Endothelial cell of umbilical vein (primary cell): ENCODE results near the gene BCOR. TPM values are rescaled to one million over a fixed set of nuclear protein-coding genes. Genes with fewer than 3 reads are reported as not detected.

Experiments used
- BruUV-seq: library from RNA; stranded (reverse); fragments of 400-500 nt; replicated peaks from 2 replicates; lab custom pipeline; 2021; lab: Mats Ljungman, UMichigan
- CTCF ChIA-PET: fragments of 300-600, 350-600 bp; sonication (Branson Sonifier 250); formaldehyde crosslinking; loops from one replicate; lab custom pipeline; 2021; ENCODE audit warnings: antibody characterized with exemption, inconsistent platforms; lab: Charles Lee
- POLR2A ChIA-PET: fragments of 300-600, 350-600 bp; sonication (Branson Sonifier 250); formaldehyde crosslinking; loops from one replicate; lab custom pipeline; 2021; ENCODE audit warnings: antibody characterized with exemption, inconsistent platforms; lab: Charles Lee
- DNase-seq: peaks from one replicate; pipeline ENCODE4 v3.0.0-alpha.2; 2011; ENCODE audit warnings: low read depth, low spot score
- FAIRE-seq: peaks from 2 replicates; lab custom pipeline; 2011; peaks lifted over from hg19 to GRCh38; lab: Jason Lieb, UNC
- H2AFZ ChIP-seq: 2 replicates; pipeline ENCODE4 v1.6.0; 2012; ENCODE audit warnings: low read depth, low read length, control low read depth, inconsistent platforms
- H3K27ac ChIP-seq: 2 replicates; pipeline ENCODE4 v1.5.1; 2011; ENCODE audit warnings: low read depth, mild to moderate bottlenecking, control low read depth, low read length, moderate library complexity; ENCODE audit not compliant: insufficient read depth
- H3K27me3 ChIP-seq, 2 experiments: 2 replicates each; pipeline versions ENCODE4 v1.6.0 to v1.6.1; 2011; ENCODE audit warnings: low read length in 2 of 2, mixed read lengths in 1 of 2; ENCODE audit not compliant: control insufficient read depth in 2 of 2, insufficient read depth in 2 of 2
- H3K36me3 ChIP-seq, 2 experiments: 2 replicates in 1 of 2; 3 replicates in 1 of 2; pipeline ENCODE4 v1.5.1; 2011; ENCODE audit warnings: low read length in 2 of 2, mild to moderate bottlenecking in 1 of 2, moderate library complexity in 1 of 2; ENCODE audit not compliant: control insufficient read depth in 2 of 2, insufficient read depth in 2 of 2; ENCODE audit errors: extremely low read depth in 1 of 2
- H3K4me1 ChIP-seq: 3 replicates; pipeline ENCODE4 v1.5.1; 2011; ENCODE audit warnings: mild to moderate bottlenecking, low read length; ENCODE audit not compliant: control insufficient read depth, insufficient read depth; ENCODE audit errors: extremely low read depth
- H3K4me2 ChIP-seq: 2 replicates; pipeline ENCODE4 v1.6.1; 2011; ENCODE audit warnings: low read length, control low read depth, mixed read lengths; ENCODE audit not compliant: insufficient read depth
- H3K4me3 ChIP-seq, 3 experiments: fragments of 200-600 bp in 1 of 3; sonication (generic), shearing (Covaris generic) in 1 of 3; replicated peaks in 1 of 3; 2 replicates each; pipeline ENCODE4 v1.5.1; 2011 to 2016; ENCODE audit warnings: control low read depth in 3 of 3, low read length in 3 of 3, mild to moderate bottlenecking in 2 of 3, inconsistent platforms in 1 of 3, low read depth in 1 of 3, moderate library complexity in 1 of 3; ENCODE audit not compliant: insufficient read depth in 1 of 3
- H3K79me2 ChIP-seq: 2 replicates; pipeline ENCODE4 v1.6.0; 2012; ENCODE audit warnings: low read length, inconsistent platforms; ENCODE audit not compliant: control insufficient read depth, insufficient read depth
- H3K9ac ChIP-seq: replicated peaks from 2 replicates; pipeline ENCODE3; 2011; ENCODE audit warnings: low read length, control low read depth; ENCODE audit not compliant: insufficient read depth; ENCODE audit errors: extremely low read depth
- H3K9me1 ChIP-seq: replicated peaks from 3 replicates; pipeline ENCODE4 v1.6.0; 2011; ENCODE audit warnings: mild to moderate bottlenecking, low read length; ENCODE audit not compliant: control insufficient read depth, insufficient read depth; ENCODE audit errors: extremely low read depth
- H3K9me3 ChIP-seq: replicated peaks from 2 replicates; pipeline ENCODE4 v1.5.1; 2012; ENCODE audit warnings: low read length, inconsistent platforms; ENCODE audit not compliant: control insufficient read depth, insufficient read depth
- H4K20me1 ChIP-seq: replicated peaks from 2 replicates; pipeline ENCODE3; 2011; ENCODE audit warnings: mild to moderate bottlenecking, low read length; ENCODE audit not compliant: control insufficient read depth, insufficient read depth; ENCODE audit errors: extremely low read depth
- CTCF ChIP-seq, 2 donors: IDR thresholded peaks; 1 replicate in 1 of 2; 2 replicates in 1 of 2; pipeline ENCODE4 v1.5.1; 2011; ENCODE audit warnings: low read length in 2 of 2, mild to moderate bottlenecking in 2 of 2, moderate library complexity in 2 of 2, control low read depth in 1 of 2, inconsistent platforms in 1 of 2, low read depth in 1 of 2; ENCODE audit not compliant: insufficient read depth in 1 of 2; ENCODE audit errors: extremely low read depth in 1 of 2
- EZH2 ChIP-seq: IDR thresholded peaks from 2 replicates; pipeline ENCODE4 v1.6.1; 2012; ENCODE audit warnings: borderline replicate concordance, low read depth, mild to moderate bottlenecking, moderate library complexity, low read length, inconsistent platforms; ENCODE audit not compliant: severe bottlenecking
- FOS ChIP-seq: IDR thresholded peaks from 2 replicates; pipeline ENCODE4 v1.6.1; 2011; ENCODE audit warnings: mild to moderate bottlenecking, low read length, moderate library complexity, borderline replicate concordance; ENCODE audit not compliant: insufficient read depth
- GATA2 ChIP-seq: IDR thresholded peaks from 2 replicates; pipeline ENCODE4 v1.7.0; 2011; ENCODE audit warnings: low read depth, mild to moderate bottlenecking, moderate library complexity, mixed read lengths, low read length; ENCODE audit not compliant: insufficient read length, insufficient read depth
- JUN ChIP-seq: IDR thresholded peaks from 2 replicates; pipeline ENCODE4 v1.6.1; 2011; ENCODE audit warnings: borderline replicate concordance, low read depth; ENCODE audit not compliant: insufficient read length, insufficient read depth
- MYC ChIP-seq: IDR thresholded peaks from one replicate; pipeline ENCODE4 v1.6.1; 2011; ENCODE audit warnings: mild to moderate bottlenecking, low read depth, low read length
- POLR2A ChIP-seq: IDR thresholded peaks from 2 replicates; pipeline ENCODE4 v1.6.1; 2012; ENCODE audit warnings: low read depth, mild to moderate bottlenecking, control low read depth, low read length
- POLR2AphosphoS5 ChIP-seq: IDR thresholded peaks from 2 replicates; pipeline ENCODE4 v1.6.1; 2012; ENCODE audit warnings: low read depth, mild to moderate bottlenecking, control low read depth, low read length, moderate library complexity; ENCODE audit not compliant: insufficient read depth
- dilution Hi-C: fragments of 300-500 bp; cut with MboI; formaldehyde crosslinking; loops from one replicate; pipeline ENCODE4 v1.15.0; 2019; ENCODE audit warnings: low sequenced_read_pairs; ENCODE audit not compliant: extremely low pct_ligation_motif_present
- intact Hi-C: fragments of 100-400 bp; cut with micrococcal nuclease; formaldehyde crosslinking; loops from one replicate; pipeline ENCODE4 v1.10.0; 2022
- polyA plus RNA-seq, 4 experiments: library from polyadenylated mRNA; depleted of rRNA in 3 of 4; stranded (reverse) in 3 of 4; unstranded in 1 of 4; fragments of >200 nt; gene quantifications; 2 replicates each; pipeline versions ENCODE4 v1.2.1 to v1.2.3, GENCODE V29; 2011 to 2012; ENCODE audit warnings: missing spikeins in 1 of 4
- total RNA-seq: library from RNA; stranded (reverse); gene quantifications from 2 replicates; pipeline ENCODE4 v1.2.3, GENCODE V29; 2021
- TF ChIP-seq, protein P1 (sequence below): IDR thresholded peaks from 2 replicates; pipeline ENCODE4 v1.6.1; 2011; ENCODE audit not compliant: insufficient read depth, insufficient read length

Gene BCOR
- total and polyA plus RNA-seq, 2 donors (not counting 3 experiments of a cell fraction or from before 2014, with no cell fraction given) = 10.1 to 24.2 TPM

DNA sequence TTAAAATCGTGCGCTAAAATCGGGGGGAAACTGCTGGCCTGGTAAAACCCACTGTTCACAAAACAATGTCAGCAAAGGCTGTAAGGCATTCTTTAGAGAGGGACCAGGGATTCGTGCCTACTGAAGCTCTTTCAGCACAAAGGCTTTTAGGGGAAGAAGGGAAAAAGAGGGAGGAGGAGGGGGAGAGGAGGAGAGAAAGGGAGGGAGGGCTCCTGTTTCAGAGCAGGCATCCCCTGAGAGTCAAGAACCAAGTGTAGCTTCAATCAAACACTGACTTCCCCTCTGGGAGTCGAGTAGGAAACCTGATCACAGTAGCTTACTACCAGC lies 9.5 kb downstream of the BCOR start:
- dilution Hi-C loops = no loop called here
- POLR2A ChIA-PET = no interaction called here

More for the DNA sequence above, 9.5 kb downstream of the BCOR start:
- Histone ChIP-seq H3K4me3 (no peak overlapping the region), H3K27me3 (no peaks in the 10 kb centered on the region), H3K9me3 (no peaks in the 10 kb centered on the region), H3K9me1 (no peaks in the 10 kb centered on the region), H3K79me2 (peaks cover 68% of the 10 kb centered on the region), H2AFZ (no peak overlapping the region), H3K4me2 (no peak overlapping the region), H3K27ac (no peak overlapping the region), H3K36me3 (no peaks in the 10 kb centered on the region), H4K20me1 (no peaks in the 10 kb centered on the region), H3K9ac (no peak overlapping the region), H3K4me1 (peaks cover 14% of the 10 kb centered on the region)
- no TSS peak for BruUV-seq
- FAIRE-seq (peak; percentile 67), DNase-seq (no peak)
- intact Hi-C loops = no loop called here
- CTCF ChIA-PET = no interaction called here
- TF ChIP-seq FOS (no peak), MYC (no peak), CTCF (IDR thresholded peaks at IDR 0.05; ENCODE audit: extremely low read depth in 1 of 2, insufficient read depth in 1 of 2, low read depth in 1 of 2, low read length in 2 of 2) (no peak), EZH2 (no peak), POLR2AphosphoS5 (no peak), POLR2A (no peak), JUN (no peak), GATA2 (no peak)
- TF ChIP-seq, protein P1, sequence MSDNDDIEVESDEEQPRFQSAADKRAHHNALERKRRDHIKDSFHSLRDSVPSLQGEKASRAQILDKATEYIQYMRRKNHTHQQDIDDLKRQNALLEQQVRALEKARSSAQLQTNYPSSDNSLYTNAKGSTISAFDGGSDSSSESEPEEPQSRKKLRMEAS = no peak
